GM18498 (cell line): ENCODE data around the gene PRR7.

ENCODE experiments used
- ATAC-seq: cut with Tn5 transposase; IDR thresholded peaks from one replicate; pipeline ENCODE4 v1.9.1; 2021; ENCODE audit warnings: mild to moderate bottlenecking, moderate library complexity; ENCODE audit not compliant: unreplicated experiment

Gene PRR7

DNA sequence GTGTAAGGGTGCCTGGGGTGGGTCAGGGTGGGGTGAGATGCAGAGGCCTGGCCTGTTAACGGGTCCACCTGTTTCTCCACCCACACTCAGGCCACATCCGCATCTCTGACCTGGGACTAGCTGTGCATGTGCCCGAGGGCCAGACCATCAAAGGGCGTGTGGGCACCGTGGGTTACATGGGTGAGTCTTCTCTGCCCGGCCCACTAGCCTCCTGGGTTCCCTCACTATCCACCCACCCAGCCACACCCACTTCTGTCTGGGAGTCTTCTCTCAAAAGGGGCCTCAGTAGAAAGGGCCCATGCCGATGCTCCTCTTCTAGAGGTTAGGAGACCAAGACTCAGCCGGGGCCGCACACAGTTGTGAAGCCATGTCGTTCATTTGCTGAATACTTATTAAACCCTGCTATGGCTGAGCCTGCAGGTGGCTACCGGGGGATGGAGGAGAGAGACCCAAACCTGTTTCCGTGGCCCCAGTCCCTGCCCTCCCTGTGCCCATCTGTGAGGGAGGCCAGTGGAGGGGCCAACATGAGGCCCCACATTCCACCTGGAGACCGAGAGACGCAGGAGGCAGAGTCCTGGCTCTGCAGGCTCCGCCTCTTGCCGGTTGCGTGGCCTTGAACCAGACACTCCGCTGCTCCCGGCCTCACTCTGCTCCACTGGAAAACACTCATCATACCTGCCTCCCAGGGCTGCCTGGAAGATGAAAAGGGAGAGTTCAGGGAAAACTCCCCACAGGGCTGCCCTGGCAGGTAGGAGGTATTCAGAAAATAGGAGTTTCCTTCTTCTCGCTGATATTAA lies 11.5 kb upstream of the PRR7 start:
- ATAC-seq, result no peak

DNA sequence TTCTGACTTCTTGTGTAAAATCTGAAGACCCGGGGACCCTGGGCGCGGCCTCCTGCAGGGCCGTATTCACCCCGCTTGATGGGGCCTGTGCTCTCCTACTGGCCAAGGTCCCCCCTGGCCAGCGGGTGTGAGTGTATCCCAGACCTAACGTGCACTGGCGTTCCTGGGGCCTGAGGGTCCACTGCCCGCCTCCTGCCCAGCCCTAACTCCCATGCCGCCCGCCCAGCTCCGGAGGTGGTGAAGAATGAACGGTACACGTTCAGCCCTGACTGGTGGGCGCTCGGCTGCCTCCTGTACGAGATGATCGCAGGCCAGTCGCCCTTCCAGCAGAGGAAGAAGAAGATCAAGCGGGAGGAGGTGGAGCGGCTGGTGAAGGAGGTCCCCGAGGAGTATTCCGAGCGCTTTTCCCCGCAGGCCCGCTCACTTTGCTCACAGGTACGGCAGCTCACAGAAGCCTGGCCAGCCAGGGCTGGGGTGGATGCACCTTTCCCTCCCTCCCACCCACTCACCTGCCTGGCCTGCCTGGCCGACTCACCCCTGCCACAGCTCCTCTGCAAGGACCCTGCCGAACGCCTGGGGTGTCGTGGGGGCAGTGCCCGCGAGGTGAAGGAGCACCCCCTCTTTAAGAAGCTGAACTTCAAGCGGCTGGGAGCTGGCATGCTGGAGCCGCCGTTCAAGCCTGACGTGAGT lies 10.6 kb upstream of the PRR7 start:
- ATAC-seq, result no peak

DNA sequence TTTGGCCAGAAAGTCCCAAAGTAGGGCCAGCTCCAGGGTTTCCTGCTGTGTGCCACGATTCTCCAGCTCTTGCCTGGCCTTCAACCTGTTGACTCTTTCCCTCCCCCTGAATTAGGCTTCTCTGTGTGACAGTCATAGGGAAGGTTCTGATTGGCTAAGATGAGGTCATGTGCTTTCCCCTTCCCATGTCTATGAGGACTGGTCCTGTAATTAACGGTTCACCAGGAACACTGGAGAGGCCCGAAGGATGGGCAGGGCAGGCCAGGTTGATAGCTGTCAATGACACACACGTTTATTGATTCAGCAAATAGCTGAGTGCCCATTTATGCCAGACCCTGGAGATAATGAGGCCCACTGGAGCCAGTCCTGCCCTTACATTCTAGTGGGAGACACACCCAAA lies 9.0 kb upstream of the PRR7 start:
- ATAC-seq, result no peak

DNA sequence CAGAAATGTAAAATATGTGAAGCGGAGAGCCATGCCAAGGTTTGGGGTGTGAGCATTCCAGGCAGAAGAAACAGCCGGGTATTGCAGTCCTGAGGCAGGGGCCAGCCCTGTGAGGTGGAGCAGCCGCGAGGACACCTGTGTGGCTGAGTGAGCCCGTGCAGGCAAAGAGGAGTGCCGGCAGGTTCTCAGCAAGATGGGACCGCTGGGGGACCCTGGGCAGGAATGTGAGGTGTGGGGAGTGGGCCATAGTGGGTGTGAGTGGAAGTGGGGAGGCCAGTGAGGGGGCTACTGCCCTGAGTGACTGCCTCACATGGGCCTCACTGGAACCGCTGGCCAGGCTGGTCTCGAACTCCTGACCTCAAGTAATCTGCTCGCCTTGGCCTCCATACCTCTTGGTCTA lies 8.1 kb upstream of the PRR7 start:
- no peak for ATAC-seq

DNA sequence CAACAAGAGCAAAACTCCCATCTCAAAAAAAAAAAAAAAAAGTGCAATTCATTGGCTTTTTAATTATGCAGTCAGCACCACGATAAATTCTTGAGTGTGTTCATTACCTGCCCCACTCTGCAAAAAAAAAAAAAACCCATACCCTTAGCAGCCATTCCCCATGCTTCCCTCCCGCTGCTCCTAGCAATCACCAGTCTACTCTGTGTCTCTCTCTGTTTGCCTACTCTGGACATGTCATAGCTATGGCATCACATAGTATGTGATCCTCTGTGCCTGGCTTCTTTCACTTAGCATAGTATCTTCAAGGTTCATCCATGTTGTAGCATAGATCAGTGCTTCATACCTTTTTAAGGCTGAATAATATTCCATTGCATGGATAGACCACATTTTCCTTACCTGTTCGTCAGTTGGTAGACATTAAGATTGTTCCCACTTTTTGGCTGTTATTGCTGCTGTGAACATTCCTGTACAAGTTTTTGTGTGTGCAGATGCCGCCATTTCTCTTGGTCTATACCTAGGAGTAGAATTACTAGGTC lies 7.0 kb upstream of the PRR7 start:
- no peak for ATAC-seq

DNA sequence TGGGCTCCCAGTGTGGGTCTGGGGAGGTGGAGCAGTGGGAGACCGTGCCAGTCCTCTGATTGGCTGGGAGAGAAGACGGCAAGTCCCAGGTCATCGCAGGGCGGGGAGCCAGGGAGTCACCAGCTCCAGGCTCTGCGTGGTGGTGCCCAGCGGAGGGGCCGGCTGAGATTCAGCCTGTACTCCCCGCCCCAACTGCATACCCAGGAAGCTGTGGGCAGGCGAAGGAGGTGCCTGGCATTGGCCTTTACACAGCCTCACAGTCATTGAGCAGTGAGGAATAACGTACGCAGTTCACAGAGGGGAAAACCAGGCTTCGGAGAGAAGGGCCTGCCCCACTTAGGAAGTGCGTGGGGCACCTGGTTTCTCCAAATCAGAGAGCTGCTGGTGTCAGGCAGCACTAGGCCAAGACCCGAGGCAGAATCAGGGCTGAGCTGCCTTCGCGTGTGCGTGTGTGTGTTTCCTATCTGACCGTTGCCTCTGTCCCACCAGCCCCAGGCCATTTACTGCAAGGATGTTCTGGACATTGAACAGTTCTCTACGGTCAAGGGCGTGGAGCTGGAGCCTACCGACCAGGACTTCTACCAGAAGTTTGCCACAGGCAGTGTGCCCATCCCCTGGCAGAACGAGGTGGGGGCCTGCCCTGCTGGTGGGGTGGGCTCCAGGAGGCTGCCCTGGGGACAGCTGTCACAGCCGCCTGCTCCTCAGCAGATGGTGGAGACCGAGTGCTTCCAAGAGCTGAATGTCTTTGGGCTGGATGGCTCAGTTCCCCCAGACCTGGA lies 6.2 kb upstream of the PRR7 start:
- ATAC-seq, result no peak

DNA sequence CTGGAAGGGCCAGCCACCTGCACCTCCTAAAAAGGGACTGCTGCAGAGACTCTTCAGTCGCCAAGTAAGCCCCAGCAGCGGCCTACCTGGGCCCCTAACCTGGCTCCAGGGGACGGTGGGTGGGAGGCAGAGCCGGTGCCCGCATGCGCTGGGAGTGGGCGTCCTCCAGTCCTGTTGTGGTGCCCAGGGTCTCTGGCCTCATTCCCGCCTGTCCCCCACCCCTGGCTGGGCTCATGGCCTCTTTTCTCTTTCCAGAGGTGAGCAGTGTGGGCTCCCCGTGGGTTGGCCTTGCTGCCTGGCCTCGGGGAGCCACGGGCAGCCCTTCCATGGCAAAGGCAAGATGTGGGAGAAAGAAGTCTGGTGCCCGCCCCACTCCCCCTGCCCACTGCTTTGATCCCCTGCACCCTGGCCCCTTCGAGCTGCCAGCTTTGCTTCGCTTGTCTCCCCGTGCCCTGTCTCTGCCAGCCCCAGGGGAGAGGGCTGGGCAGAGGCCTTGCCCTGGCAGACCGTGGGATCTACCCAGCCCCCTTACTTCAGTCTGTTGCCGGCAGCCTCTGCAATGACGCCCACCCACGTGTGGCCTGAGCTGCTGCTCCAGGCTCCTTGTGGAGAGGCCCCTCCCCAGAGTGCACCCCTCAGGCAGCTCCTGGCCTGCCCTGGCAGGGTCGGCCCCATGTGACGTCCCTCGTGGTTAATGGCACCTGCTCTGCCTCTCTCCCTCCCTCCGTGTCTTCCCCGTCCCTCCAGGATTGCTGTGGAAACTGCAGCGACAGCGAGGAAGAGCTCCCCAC lies 5.4 kb upstream of the PRR7 start:
- no peak for ATAC-seq

DNA sequence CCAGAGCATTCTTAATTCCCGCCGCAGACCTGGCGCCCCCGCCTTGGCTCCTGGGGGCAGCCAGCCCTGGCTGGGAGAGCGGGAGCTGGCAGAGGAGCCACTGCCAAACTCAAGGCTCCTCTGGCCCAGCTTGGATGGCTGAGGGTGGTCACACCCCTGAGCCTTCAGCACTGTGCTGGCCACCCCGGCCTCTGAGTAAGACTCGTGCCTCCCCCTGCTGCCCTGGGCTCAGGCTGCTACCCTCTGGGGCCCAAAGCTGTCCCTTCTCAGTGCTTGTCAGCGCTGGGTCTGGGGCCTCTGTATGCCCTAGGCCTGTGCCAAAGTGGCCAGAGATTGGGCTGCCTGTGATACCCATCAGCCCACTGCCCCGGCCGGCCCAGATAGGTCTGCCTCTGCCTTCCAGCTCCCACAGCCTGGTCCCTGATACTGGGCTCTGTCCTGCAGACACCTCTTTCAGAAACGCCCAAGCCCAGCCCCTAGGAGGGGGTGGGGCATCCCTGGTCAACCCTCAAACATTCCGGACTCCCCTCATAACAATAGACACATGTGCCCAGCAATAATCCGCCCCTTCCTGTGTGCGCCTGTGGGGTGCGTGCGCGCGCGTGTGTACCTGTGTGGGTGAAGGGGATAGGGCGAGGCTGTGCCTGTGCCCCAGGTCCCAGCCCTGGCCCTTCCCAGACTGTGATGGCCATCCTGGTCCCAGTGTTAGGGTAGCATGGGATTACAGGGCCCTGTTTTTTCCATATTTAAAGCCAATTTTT lies 4.4 kb upstream of the PRR7 start:
- no peak for ATAC-seq

DNA sequence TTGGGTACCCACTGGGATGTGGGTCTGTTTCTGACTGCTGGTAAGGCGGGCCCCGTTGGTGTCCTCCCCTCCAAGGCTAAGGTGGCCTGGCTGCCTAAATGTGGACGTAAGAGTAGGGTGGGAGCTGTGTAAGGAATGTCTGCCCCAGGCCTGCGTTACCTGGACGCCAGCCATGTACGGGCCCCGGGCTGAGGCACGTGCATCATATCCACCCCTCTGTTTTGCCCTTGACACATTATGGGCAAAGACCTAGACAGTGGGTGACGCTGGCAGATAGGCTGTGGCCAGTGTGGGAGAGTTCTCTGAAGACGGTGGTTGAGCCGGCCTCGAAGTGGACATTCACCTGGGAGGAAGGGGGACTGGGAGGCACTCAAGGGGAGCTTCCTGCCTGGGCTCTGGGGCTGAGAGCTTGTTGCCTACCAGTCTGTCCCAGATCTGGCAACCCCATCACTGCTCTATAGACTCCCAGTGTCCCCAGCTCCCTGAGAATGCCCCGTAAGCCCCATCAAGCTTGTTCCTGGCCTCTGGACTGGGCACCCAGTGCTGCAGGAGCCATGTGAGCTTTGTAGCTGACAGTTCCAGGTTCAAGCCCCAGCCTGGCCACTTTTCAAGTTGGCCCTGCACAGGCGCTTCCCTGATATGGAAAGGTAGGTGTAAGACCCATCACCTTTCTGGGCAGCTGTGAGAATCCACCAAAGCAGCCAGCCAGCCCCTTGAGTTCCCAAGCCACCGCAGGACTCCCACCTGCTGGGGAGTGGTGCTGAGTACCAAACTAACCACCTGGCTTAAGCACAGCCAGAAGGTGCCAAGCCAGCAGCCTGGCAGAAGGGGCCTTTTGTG lies 3.2 kb upstream of the PRR7 start:
- no peak for ATAC-seq

DNA sequence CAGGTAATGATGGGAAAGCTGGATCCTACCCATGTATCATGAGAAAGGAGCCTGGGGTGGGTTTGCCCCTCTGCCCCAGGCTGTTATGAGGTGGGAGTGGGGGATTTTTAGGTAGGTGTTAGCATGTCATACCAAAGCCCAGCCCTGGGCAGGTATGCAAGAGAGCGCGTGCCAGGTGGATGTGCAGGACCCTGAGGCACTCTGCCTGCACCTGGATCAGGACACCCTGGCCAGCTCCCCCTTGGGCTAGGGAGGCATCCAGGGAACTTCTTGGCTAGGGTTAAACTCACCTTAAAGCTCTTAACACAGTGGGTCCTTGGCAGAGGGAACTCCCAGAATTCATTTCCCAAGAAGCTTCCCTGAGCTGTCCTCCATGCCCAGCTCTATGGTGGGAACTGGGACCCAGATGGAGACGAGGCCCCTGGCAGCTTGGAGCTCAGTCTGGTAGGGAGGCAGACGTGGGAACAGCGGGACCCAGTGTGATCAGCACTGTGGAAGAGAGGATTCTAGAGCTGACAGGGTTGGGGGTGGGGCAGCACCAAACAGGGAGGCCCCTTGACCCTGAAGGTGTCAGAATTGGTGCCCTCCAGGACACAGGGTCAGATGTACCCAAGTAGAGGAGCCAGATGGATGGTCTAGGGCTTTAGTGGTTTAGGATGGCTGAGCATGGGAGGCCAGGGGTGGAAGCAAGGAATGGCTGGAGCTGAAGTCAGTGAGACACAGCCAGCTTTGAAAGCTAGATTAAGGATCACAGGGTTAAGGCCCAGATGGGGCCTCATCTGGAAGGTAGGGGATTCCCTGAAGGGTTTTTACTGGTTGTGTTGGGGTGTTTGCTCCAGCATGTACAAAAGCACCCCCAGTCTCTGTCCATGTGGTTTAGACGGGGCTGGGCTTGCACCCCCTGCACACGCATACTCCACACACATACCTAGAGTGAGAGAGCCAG lies 2.2 kb upstream of the PRR7 start:
- no peak for ATAC-seq

DNA sequence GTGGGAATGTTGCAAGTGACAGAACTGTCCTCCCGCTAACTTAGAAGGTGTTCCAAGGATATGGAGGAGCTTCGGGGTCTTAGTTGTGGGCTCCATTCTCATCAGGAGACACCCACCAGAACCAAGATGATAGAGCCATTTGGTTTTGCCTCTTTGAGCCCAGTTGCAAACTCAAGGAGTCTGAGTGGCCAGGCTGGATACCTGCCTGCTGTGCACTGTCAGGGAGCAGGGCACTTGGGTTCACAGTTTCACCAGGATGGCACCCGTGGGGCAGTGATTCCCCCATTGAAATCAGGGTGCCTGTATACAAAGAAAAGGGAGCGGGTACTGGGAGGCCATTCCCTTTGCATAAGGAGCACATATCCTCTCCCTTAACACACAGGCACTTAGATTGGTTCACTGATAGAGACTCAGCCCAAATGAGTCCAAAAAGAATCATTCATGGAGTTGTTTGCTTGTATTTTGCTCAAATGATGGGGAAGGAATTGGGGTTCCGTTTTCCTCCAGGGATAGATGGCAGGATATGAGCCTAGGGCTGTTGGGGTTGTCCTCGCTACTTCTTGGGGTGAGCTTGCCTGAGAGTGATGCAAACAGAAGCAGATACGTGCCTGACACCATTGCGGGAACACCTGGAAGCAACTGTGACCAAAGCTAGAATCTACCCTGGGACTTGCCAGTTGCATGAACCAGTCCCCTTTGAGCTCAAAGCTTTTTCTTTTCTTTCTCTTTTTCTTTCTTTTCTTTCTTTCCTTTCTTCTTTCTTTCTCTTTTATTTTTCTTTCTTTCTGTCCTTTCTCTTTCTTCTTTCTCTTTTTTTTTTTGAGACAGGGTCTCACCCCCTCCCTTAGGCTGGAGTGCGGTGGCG lies 1.3 kb upstream of the PRR7 start:
- ATAC-seq, result no peak

DNA sequence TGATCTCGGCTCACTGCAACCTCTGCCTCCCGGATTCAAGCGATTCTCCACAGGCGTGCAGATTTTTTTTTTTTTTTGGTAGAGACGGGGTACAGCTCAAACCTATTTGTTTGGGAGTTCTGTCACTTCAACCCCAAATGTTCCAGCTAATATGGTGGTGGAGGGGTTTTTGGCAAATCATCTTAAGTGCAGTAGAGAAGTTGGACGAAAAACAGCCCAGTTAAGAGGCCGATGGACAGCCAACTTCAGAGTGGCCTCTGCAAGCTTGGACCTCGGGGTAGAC lies 756 bp upstream of the PRR7 start:
- no peak for ATAC-seq

DNA sequence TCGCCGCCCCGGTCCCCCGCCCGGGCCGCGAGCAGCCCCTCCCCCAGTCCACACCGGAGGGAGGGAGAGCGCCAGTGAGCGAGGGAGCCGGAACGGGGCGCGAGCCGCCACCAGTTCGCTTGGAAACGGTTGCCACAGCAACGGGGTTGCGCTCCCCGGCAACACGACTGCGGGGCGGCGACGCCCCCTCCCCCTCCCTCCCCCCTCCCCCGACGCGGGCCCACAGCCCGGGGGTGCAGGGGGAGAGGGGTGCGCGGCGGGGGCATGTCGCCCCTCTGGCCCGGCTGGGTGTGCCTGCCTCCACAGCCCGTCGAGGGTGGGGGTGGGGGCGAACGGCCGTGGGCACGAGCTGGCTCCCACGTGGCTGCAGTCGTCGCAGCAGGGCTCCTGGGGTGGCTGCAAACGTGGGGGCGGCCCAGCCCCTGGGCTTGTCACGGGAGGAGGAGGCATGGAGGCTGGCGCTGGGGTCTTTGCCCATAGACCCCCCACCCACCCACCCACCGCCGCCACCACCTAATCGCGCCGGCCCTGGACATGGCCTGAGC lies 524 bp downstream of the PRR7 start:
- ATAC-seq, result peak; percentile 42

DNA sequence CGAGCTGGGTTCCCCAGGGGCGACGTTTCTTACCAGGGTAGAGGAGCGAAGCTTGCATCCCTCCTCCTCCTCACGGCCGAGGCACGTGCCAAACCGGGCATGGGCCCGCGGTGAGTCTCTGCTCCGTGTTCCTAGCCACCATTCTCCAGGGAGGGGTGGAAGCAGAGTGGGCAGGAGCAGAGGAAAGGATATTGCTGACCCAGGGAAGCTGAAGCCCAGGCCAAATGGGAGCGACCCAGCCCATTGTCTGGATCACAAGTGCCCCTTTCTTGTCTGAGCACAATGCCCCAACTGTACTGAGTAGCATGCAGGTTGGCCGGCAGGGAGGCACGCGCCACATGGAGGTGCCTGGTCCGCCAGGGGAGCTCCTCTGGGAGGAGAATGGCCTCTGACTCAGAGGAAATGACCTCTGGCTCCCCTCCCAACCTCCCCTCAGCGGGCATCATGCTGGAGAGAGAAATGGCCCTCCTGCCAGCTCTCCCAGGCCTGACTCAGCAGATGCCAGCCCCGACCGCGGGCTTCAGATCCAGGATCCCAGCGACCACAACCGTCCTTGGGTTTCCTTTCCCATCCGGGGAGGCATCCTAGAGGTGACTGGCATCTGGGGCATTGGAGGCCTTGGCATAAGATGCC lies 1.1 kb downstream of the PRR7 start:
- no peak for ATAC-seq

DNA sequence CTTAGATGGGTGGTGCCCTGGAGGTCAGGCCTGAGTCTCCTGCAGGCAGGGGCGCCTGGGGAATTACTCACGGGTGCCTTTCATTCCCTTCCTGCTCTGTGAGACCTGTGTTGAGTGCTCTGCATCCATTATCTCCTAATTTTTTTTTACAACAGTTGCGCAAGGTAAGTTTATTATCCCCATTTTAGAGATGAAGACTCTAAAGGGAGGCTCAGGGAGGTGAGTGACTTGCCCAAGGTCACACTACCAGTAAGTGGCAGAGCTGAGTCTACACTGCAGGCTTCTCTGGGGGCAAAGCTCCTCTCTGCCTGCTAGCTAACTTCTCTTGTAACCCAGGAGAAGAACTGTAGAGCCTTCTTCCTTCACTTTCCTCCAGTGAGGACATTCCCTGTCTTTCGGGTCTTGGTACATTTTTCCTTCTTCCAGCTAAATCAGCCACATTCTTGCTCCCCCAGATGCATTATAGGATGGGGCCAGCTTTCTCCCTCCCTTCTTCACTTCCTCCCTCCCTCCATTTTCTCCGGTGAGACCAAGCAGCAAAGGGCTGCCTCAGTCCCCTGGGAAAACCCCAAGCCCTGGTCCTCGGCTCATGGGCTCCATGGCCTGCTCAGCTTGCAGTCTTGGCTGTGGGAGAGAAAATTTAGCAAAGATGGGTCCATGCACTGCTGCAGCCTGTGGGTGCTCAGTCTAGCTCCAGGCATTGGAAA lies 1.8 kb downstream of the PRR7 start:
- no peak for ATAC-seq
